ENCODE results near the gene GALNT10. TPM values are rescaled to one million over a fixed set of nuclear protein-coding genes. Genes with fewer than 3 reads are reported as not detected.

The GALNT10 gene
- total and polyA plus RNA-seq, 10 of the 15 experiments (the other 5 are each of a cell fraction or from before 2014, with no cell fraction given): 3.9 to 35.4 (median 15.5) TPM

- TF ChIP-seq REST (IDR thresholded peaks at IDR 0.05; ENCODE audit: low read depth, low read length): no peak
- TF ChIP-seq ZBTB11 (CRISPR knock-in tag; IDR thresholded peaks at IDR 0.05): no peak
- no peak for TF ChIP-seq CEBPZ (IDR thresholded peaks at IDR 0.05; ENCODE audit: low read depth, low read length)
- TF ChIP-seq BCL3 (IDR thresholded peaks at IDR 0.05; ENCODE audit: borderline replicate concordance, insufficient read depth, low read depth, low read length, poor library complexity, severe bottlenecking): no peak
- no peak for TF ChIP-seq MYB (IDR thresholded peaks at IDR 0.05; ENCODE audit: borderline replicate concordance, low read depth, low read length)
Observed at GRCh38 chr5:154318691-154319090, 128.2 kb downstream of the GALNT10 start (continued).
